Natural killer cell (primary cell): ENCODE measurements around the gene EVI2B. TPM values are rescaled to one million over a fixed set of nuclear protein-coding genes. Genes with fewer than 3 reads are reported as not detected.

ENCODE experiments used
- ATAC-seq, 3 donors: fragments of 150-1000 bp in 2 of 3; fragments of 200-7000 bp in 1 of 3; cut with Tn5 transposase; 1 replicate in 1 of 3; 2 replicates in 2 of 3; pipeline ENCODE4 v1.10.0; 2021; ENCODE audit warnings: mild to moderate bottlenecking in 2 of 3, moderate library complexity in 2 of 3
- DNase-seq, 2 donors: peaks; one replicate each; pipeline versions ENCODE4 v3.0.0 to v3.0.0-alpha.2; 2013 to 2021; ENCODE audit warnings: mixed read lengths in 1 of 2
- H3K27ac ChIP-seq: one replicate; pipeline ENCODE4 v1.5.1; 2013; ENCODE audit warnings: mild to moderate bottlenecking, low read length
- H3K27me3 ChIP-seq: one replicate; pipeline ENCODE4 v1.6.1; 2013; ENCODE audit warnings: low read length; ENCODE audit not compliant: control insufficient read depth, insufficient read depth
- H3K36me3 ChIP-seq: one replicate; pipeline ENCODE4 v1.6.1; 2013; ENCODE audit warnings: low read length; ENCODE audit not compliant: control insufficient read depth, insufficient read depth
- H3K4me1 ChIP-seq: one replicate; pipeline ENCODE4 v1.6.1; 2013; ENCODE audit warnings: low read length; ENCODE audit not compliant: control insufficient read depth, insufficient read depth
- H3K4me3 ChIP-seq: one replicate; pipeline ENCODE4 v1.5.1; 2013; ENCODE audit warnings: low read length
- H3K9me3 ChIP-seq: one replicate; pipeline ENCODE4 v1.6.1; 2013; ENCODE audit warnings: low read length; ENCODE audit not compliant: control insufficient read depth, insufficient read depth
- H3K27ac Mint-ChIP-seq, 2 donors: one replicate each; pipeline ENCODE4 v1.8.0; 2022; ENCODE audit warnings: mild to moderate bottlenecking in 2 of 2, mixed read lengths in 2 of 2, moderate library complexity in 1 of 2
- H3K27me3 Mint-ChIP-seq, 2 donors: one replicate each; pipeline ENCODE4 v1.8.0; 2022; ENCODE audit warnings: low read depth in 2 of 2, mixed read lengths in 2 of 2
- H3K36me3 Mint-ChIP-seq: one replicate; pipeline ENCODE4 v1.8.0; 2022; ENCODE audit warnings: mixed read lengths
- H3K4me1 Mint-ChIP-seq, 2 donors: one replicate each; pipeline ENCODE4 v1.8.0; 2022; ENCODE audit warnings: mixed read lengths in 2 of 2
- H3K4me3 Mint-ChIP-seq: one replicate; pipeline ENCODE4 v1.8.0; 2022; ENCODE audit warnings: mild to moderate bottlenecking, moderate library complexity, mixed read lengths
- H3K9me3 Mint-ChIP-seq, 2 donors: one replicate each; pipeline ENCODE4 v1.8.0; 2022; ENCODE audit warnings: mixed read lengths in 2 of 2
- CTCF ChIP-seq: fragments of 200-600 bp; IDR thresholded peaks from one replicate; pipeline ENCODE4 v1.8.0; 2022; ENCODE audit warnings: antibody characterized with exemption
- WGBS: methylation state at CpG from one replicate; pipeline ENCODE4 v1.1.7; 2013; ENCODE audit warnings: missing lambda C conversion rate; ENCODE audit not compliant: insufficient coverage; 5-methylcytosine and 5-hydroxymethylcytosine counted together
- intact Hi-C: fragments of 100-400 bp; cut with micrococcal nuclease; formaldehyde crosslinking; loops from one replicate; pipeline ENCODE4 v1.14.2; 2022
- total RNA-seq, 4 donors: library from RNA; stranded (reverse); fragments of 120-200 nt in 1 of 4; gene quantifications; one replicate each; pipeline versions ENCODE4 v1.2.3 to v1.2.4, GENCODE V29; 2013 to 2022

Gene EVI2B
- total RNA-seq, 3 donors from 2014 or later (not counting 1 experiment from before 2014, with no cell fraction given), result 89.6 to 103 (median 98.9) TPM

GRCh38 chr17:31323551-31323950 lies 9.7 kb upstream of the EVI2B start:
- intact Hi-C loops, result loop anchor here (5.0 to 10.0 kb wide), 3 partner anchors 169 to 349 kb away; partner anchors contain the start of gene RNF135
- no peaks in the 10 kb centered on the region for H3K27me3 ChIP-seq
- H3K36me3 Mint-ChIP-seq, result peaks cover 9% of the 10 kb centered on the region
- no peak for TF ChIP-seq CTCF
- H3K27ac ChIP-seq, result no peak overlapping the region
- H3K4me1 Mint-ChIP-seq, result peaks cover 20 to 22% of the 10 kb centered on the region in 2 donors
- H3K4me3 Mint-ChIP-seq, result no peak overlapping the region
- H3K27ac Mint-ChIP-seq, result peak overlapping the region; percentile 42 to 70
- no peaks in the 10 kb centered on the region for H3K9me3 Mint-ChIP-seq
- H3K9me3 ChIP-seq, result no peaks in the 10 kb centered on the region
- DNase-seq, result no peak
- ATAC-seq, result no peak
- H3K4me1 ChIP-seq, result peaks cover 9% of the 10 kb centered on the region
- H3K4me3 ChIP-seq, result no peak overlapping the region
- no peaks in the 10 kb centered on the region for H3K27me3 Mint-ChIP-seq
- peaks cover 11% of the 10 kb centered on the region for H3K36me3 ChIP-seq

- ATAC-seq (peak; percentile 26 to 45 (median 31)), DNase-seq (peak in 1 of 2 donors; percentile 71)
- H3K27ac ChIP-seq, result peak overlapping the region; percentile 68
- WGBS, result 34% methylated on average over 3 of the region's 4 CpGs
- Mint-ChIP-seq H3K9me3 (no peaks in the 10 kb centered on the region), H3K36me3 (no peaks in the 10 kb centered on the region), H3K27me3 (no peaks in the 10 kb centered on the region), H3K4me1 (peaks cover 32 to 33% of the 10 kb centered on the region in 2 donors), H3K4me3 (peak overlapping the region; percentile 80), H3K27ac (peak overlapping the region; percentile 89 to 93)
- TF ChIP-seq CTCF, result no peak
- no peaks in the 10 kb centered on the region for H3K27me3 ChIP-seq
- no peaks in the 10 kb centered on the region for H3K9me3 ChIP-seq
- H3K36me3 ChIP-seq, result peaks cover 4% of the 10 kb centered on the region
- intact Hi-C loops, result loop anchor here (1.0 to 10.0 kb wide), 4 partner anchors 11 to 347 kb away; partner anchors contain the start of gene RNF135
- peaks cover 9% of the 10 kb centered on the region for H3K4me1 ChIP-seq
- H3K4me3 ChIP-seq, result no peak overlapping the region
These were observed 8.1 kb upstream of the EVI2B start for GRCh38 chr17:31321966-31322365.

- H3K27ac ChIP-seq, result peak within 1 kb of the TSS; percentile 93
- no peaks in the 10 kb centered on the region for H3K9me3 Mint-ChIP-seq
- no peaks in the 10 kb centered on the region for H3K9me3 ChIP-seq
- peaks cover 9% of the 10 kb centered on the region for H3K4me1 ChIP-seq
- H3K36me3 Mint-ChIP-seq, result no peaks in the 10 kb centered on the region
- H3K27me3 Mint-ChIP-seq, result no peaks in the 10 kb centered on the region
- peak; percentile 88 to 95 (median 92) for ATAC-seq
- no peaks in the 10 kb centered on the region for H3K27me3 ChIP-seq
- H3K4me3 ChIP-seq, result peak within 1 kb of the TSS; percentile 75
- intact Hi-C loops, result loop anchor here (1.0 to 10.0 kb wide), 4 partner anchors 10 to 347 kb away; partner anchors contain the start of gene RNF135
- peak within 1 kb of the TSS; percentile 80 for H3K4me3 Mint-ChIP-seq
- DNase-seq, result peak; percentile 54 to 93
- H3K36me3 ChIP-seq, result peaks cover 4% of the 10 kb centered on the region
- TF ChIP-seq CTCF, result no peak
- H3K27ac Mint-ChIP-seq, result peak within 1 kb of the TSS; percentile 89 to 93
- 0% methylated on average over 2 of the region's 3 CpGs for WGBS
- H3K4me1 Mint-ChIP-seq, result peaks cover 33 to 37% of the 10 kb centered on the region in 2 donors
These were observed 7.6 kb upstream of the EVI2B start, which contains the start of gene EVI2A for GRCh38 chr17:31321481-31321880. TSS of gene EVI2A (minus strand) at chr17:31321622. CDS start at chr17:31319013, 2,609 bp downstream.

- WGBS, result 0% methylated on average over 1 of the region's 1 CpG
- no peak for TF ChIP-seq CTCF
- no peaks in the 10 kb centered on the region for H3K9me3 ChIP-seq
- H3K27ac ChIP-seq, result peak overlapping the region; percentile 93
- DNase-seq (peak in 1 of 2 donors; percentile 39), ATAC-seq (no peak)
- no peaks in the 10 kb centered on the region for H3K27me3 ChIP-seq
- H3K36me3 Mint-ChIP-seq, result no peaks in the 10 kb centered on the region
- H3K4me1 ChIP-seq, result peaks cover 12% of the 10 kb centered on the region
- intact Hi-C loops, result loop anchor here (1.0 to 10.0 kb wide), 4 partner anchors 9 to 346 kb away; partner anchors contain the start of gene RNF135
- peaks cover 2% of the 10 kb centered on the region for H3K36me3 ChIP-seq
- peak overlapping the region; percentile 75 for H3K4me3 ChIP-seq
- no peaks in the 10 kb centered on the region for H3K27me3 Mint-ChIP-seq
- no peaks in the 10 kb centered on the region for H3K9me3 Mint-ChIP-seq
- peak overlapping the region; percentile 80 for H3K4me3 Mint-ChIP-seq
- H3K4me1 Mint-ChIP-seq, result peaks cover 36 to 37% of the 10 kb centered on the region in 2 donors
- peak overlapping the region; percentile 89 to 93 for H3K27ac Mint-ChIP-seq
These were observed 6.9 kb upstream of the EVI2B start for GRCh38 chr17:31320791-31321190.
